Activated CD4-positive, alpha-beta T cell treated with anti-CD3 and anti-CD28 coated beads, Interleukin-2, amount 50 U/mL, for 48 hours (primary cell): ENCODE data around the gene UNG.

ENCODE experiments used
- DNase-seq, 2 experiments: peaks; one replicate each; pipeline ENCODE4 v3.0.0-alpha.2; 2020

The UNG gene

DNA sequence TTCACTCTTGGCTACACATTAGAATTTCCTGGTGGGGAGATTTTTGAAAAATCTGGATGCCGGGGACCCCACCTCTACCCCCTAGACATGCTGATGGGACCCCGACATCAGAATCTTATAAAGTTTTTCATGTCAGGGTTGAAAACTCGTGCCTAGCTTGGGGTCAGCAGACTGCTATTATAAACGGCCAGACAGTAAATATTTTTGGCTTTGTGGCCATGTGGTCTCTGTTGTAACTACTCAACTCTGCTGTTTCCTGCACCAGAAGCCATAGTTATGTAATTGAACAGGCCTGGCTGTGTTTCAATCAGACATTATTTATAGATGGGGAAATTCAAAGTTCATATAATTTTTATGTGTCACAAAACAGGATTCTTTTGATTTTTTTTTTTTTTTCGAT is 60.6 kb downstream of the UNG start:
- DNase-seq: no peak

DNA sequence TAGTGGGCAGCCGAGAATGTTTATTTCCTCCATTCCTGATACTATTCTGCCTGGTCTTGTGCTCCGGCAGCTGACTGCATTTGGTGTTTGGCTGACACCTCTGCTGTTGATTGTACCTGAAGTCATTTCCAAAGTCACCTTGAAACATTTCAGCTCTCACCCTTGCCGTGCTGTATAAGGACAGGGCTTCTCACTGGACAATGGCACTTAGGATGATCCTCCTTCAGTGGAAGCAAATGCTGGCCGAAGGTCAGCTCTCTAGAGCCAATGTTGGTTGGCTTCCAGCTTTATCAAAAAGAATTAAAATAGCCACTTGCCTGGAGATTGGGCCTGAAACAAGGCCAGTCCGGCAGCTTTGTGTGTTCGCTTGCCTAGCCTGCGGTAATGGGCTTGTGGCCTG is 63.0 kb downstream of the UNG start:
- DNase-seq: no peak
